Measurements from ENCODE around the gene LTB4R2.
A peak's percentile ranks its signal among the peaks of the same experiment; 100 is the strongest.

The LTB4R2 gene

GRCh38 chr14:24300326-24300980 lies 9.5 kb upstream of the LTB4R2 start:
- peaks cover 53% of the 10 kb centered on the region for H3K36me3 ChIP-seq (ENCODE audit: control insufficient read depth, insufficient read depth, low read length)
- peak overlapping the region; percentile 81 for H3K9ac ChIP-seq (ENCODE audit: low read length)
- peak overlapping the region; percentile 38; the same call in 1 of the 2 replicates for H3K27ac ChIP-seq (ENCODE audit: low read depth, low read length)
- H3K4me1 ChIP-seq (ENCODE audit: control insufficient read depth, insufficient read depth, low read length): peaks cover 14% of the 10 kb centered on the region
- H3K9me3 ChIP-seq (ENCODE audit: control insufficient read depth, insufficient read depth, low read depth, low read length): no peaks in the 10 kb centered on the region
- no peaks in the 10 kb centered on the region for H3K27me3 ChIP-seq (ENCODE audit: control insufficient read depth, insufficient read depth, low read length)
- H3K4me3 ChIP-seq (ENCODE audit: low read depth, low read length): peak overlapping the region; percentile 90

- Histone ChIP-seq H3K27me3 (ENCODE audit: control insufficient read depth, insufficient read depth, low read length) (no peaks in the 10 kb centered on the region), H3K36me3 (ENCODE audit: control insufficient read depth, insufficient read depth, low read length) (peaks cover 64% of the 10 kb centered on the region), H3K4me3 (ENCODE audit: low read depth, low read length) (no peak overlapping the region), H3K9me3 (ENCODE audit: control insufficient read depth, insufficient read depth, low read depth, low read length) (no peaks in the 10 kb centered on the region), H3K4me1 (ENCODE audit: control insufficient read depth, insufficient read depth, low read length) (peaks cover 9% of the 10 kb centered on the region; the same call in 1 of the 2 replicates), H3K27ac (ENCODE audit: low read depth, low read length) (no peak overlapping the region), H3K9ac (ENCODE audit: low read length) (no peak overlapping the region)
Observed at GRCh38 chr14:24304019-24304387, 5.9 kb upstream of the LTB4R2 start.

GRCh38 chr14:24307156-24307574 lies 2.8 kb upstream of the LTB4R2 start:
- H3K36me3 ChIP-seq (ENCODE audit: control insufficient read depth, insufficient read depth, low read length): peaks cover 75% of the 10 kb centered on the region
- peaks cover 6% of the 10 kb centered on the region for H3K4me1 ChIP-seq (ENCODE audit: control insufficient read depth, insufficient read depth, low read length)
- H3K27me3 ChIP-seq (ENCODE audit: control insufficient read depth, insufficient read depth, low read length): no peaks in the 10 kb centered on the region
- H3K9me3 ChIP-seq (ENCODE audit: control insufficient read depth, insufficient read depth, low read depth, low read length): no peaks in the 10 kb centered on the region
- no peak overlapping the region for H3K9ac ChIP-seq (ENCODE audit: low read length)
- no peak overlapping the region for H3K4me3 ChIP-seq (ENCODE audit: low read depth, low read length)
- no peak overlapping the region for H3K27ac ChIP-seq (ENCODE audit: low read depth, low read length)

DNA sequence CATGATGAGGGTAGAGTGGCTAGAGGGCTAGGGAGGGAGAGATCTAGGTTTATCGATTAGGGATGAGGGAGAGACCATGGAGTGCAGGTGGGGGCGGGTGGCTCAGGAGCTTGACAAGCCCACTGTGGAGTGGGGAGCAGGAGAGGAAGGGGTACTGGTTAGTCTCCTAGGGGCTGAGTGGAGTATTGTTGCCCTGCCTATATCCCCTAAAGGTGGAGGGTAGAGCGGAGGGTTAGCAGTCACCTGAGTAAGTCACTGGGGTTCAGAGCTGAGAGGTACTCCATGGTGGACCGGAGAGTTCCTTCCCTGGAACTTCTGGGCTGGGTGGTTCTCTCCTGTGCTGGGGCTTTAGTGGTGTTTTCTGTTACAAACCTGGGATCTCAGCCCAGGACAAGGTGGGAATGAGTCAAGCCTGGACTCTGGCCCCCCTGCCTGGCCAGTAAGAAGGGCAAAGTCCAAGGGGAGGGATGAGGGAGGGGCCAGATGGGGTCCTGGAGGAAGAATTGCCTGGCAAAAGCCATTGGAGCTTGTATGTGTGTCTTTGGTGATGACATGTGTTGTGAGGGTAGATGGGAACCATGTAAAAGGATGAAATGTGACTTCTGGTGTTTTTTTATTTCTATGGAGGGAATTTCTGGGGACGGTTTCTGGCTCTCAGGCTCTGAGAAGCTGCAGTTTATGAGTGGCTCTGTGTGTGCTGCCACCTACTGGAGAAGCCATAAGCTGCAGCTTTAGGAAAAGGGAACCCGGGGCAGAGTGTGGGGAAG lies 2.2 kb upstream of the LTB4R2 start, which contains the start of gene CIDEB:
CIDEB (minus strand) TSS at position 403 of the 767 bp plus-strand sequence; CDS start at position 284, 119 bp downstream.
- peaks cover 6% of the 10 kb centered on the region for H3K4me1 ChIP-seq (ENCODE audit: control insufficient read depth, insufficient read depth, low read length)
- no peak within 1 kb of the TSS for H3K9ac ChIP-seq (ENCODE audit: low read length)
- no peaks in the 10 kb centered on the region for H3K9me3 ChIP-seq (ENCODE audit: control insufficient read depth, insufficient read depth, low read depth, low read length)
- no peak within 1 kb of the TSS for H3K27ac ChIP-seq (ENCODE audit: low read depth, low read length)
- H3K4me3 ChIP-seq (ENCODE audit: low read depth, low read length): no peak within 1 kb of the TSS
- H3K27me3 ChIP-seq (ENCODE audit: control insufficient read depth, insufficient read depth, low read length): no peaks in the 10 kb centered on the region
- H3K36me3 ChIP-seq (ENCODE audit: control insufficient read depth, insufficient read depth, low read length): peaks cover 69% of the 10 kb centered on the region

DNA sequence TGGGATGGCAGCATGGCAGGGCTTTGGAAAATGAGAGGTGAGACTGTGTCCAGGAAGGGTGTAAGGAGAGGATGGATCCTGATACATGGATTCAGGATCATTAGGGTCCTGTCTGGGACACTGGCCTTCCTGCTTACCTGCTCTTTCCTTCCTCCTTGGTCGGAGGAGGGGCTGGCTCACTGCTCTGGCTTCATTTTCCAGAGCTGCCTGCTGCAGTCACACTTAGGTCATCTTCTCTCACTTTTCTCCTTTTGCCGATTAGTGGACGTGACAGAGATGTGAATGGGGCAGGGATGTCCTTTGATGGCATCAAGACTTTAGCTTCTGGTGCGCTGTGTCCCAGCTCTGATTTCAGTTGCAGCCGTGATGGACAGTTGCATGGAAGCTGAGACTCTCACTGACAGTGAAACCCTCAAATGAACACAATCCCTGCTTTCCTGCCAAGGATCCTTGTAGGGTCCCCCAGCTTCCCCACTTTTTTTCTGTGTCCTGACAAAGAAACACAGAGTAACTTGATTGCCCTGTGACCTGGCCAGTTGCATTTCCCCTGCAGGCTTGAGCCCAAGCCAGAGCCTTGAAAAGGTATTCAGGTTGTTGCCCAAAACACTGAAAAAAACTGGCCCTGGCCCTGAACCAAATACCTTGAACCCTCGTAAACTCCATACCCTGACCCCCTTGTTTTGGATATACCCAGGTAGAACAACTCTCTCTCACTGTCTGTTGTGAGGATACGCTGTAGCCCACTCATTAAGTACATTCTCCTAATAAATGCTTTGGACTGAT lies 1.4 kb upstream of the LTB4R2 start:
- H3K9me3 ChIP-seq (ENCODE audit: control insufficient read depth, insufficient read depth, low read depth, low read length): no peaks in the 10 kb centered on the region
- no peak overlapping the region for H3K27ac ChIP-seq (ENCODE audit: low read depth, low read length)
- peaks cover 61% of the 10 kb centered on the region for H3K36me3 ChIP-seq (ENCODE audit: control insufficient read depth, insufficient read depth, low read length)
- H3K27me3 ChIP-seq (ENCODE audit: control insufficient read depth, insufficient read depth, low read length): no peaks in the 10 kb centered on the region
- peaks cover 6% of the 10 kb centered on the region for H3K4me1 ChIP-seq (ENCODE audit: control insufficient read depth, insufficient read depth, low read length)
- H3K4me3 ChIP-seq (ENCODE audit: low read depth, low read length): no peak overlapping the region
- no peak overlapping the region for H3K9ac ChIP-seq (ENCODE audit: low read length)

GRCh38 chr14:24310265-24310645 lies 315 bp downstream of the LTB4R2 start:
- H3K9ac ChIP-seq (ENCODE audit: low read length): no peak overlapping the region
- H3K27me3 ChIP-seq (ENCODE audit: control insufficient read depth, insufficient read depth, low read length): no peaks in the 10 kb centered on the region
- no peaks in the 10 kb centered on the region for H3K9me3 ChIP-seq (ENCODE audit: control insufficient read depth, insufficient read depth, low read depth, low read length)
- H3K27ac ChIP-seq (ENCODE audit: low read depth, low read length): no peak overlapping the region
- peaks cover 6% of the 10 kb centered on the region for H3K4me1 ChIP-seq (ENCODE audit: control insufficient read depth, insufficient read depth, low read length)
- peaks cover 44% of the 10 kb centered on the region for H3K36me3 ChIP-seq (ENCODE audit: control insufficient read depth, insufficient read depth, low read length)
- peak overlapping the region; percentile 40; the same call in 1 of the 2 replicates for H3K4me3 ChIP-seq (ENCODE audit: low read depth, low read length)

DNA sequence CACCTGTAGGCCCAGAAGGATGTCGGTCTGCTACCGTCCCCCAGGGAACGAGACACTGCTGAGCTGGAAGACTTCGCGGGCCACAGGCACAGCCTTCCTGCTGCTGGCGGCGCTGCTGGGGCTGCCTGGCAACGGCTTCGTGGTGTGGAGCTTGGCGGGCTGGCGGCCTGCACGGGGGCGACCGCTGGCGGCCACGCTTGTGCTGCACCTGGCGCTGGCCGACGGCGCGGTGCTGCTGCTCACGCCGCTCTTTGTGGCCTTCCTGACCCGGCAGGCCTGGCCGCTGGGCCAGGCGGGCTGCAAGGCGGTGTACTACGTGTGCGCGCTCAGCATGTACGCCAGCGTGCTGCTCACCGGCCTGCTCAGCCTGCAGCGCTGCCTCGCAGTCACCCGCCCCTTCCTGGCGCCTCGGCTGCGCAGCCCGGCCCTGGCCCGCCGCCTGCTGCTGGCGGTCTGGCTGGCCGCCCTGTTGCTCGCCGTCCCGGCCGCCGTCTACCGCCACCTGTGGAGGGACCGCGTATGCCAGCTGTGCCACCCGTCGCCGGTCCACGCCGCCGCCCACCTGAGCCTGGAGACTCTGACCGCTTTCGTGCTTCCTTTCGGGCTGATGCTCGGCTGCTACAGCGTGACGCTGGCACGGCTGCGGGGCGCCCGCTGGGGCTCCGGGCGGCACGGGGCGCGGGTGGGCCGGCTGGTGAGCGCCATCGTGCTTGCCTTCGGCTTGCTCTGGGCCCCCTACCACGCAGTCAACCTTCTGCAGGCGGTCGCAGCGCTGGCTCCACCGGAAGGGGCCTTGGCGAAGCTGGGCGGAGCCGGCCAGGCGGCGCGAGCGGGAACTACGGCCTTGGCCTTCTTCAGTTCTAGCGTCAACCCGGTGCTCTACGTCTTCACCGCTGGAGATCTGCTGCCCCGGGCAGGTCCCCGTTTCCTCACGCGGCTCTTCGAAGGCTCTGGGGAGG lies 985 bp downstream of the LTB4R2 start, which contains the start of gene LTB4R:
LTB4R (plus strand) TSS at position 857 of the 959 bp plus-strand sequence. CDS start 4,150 bp downstream, outside the sequence.
- peak within 1 kb of the TSS; percentile 40; the same call in 1 of the 2 replicates for H3K4me3 ChIP-seq (ENCODE audit: low read depth, low read length)

GRCh38 chr14:24311837-24312615 lies 2.1 kb downstream of the LTB4R2 start:
- no peaks in the 10 kb centered on the region for H3K9me3 ChIP-seq (ENCODE audit: control insufficient read depth, insufficient read depth, low read depth, low read length)
- H3K4me1 ChIP-seq (ENCODE audit: control insufficient read depth, insufficient read depth, low read length): peaks cover 10% of the 10 kb centered on the region
- H3K9ac ChIP-seq (ENCODE audit: low read length): no peak overlapping the region
- no peak overlapping the region for H3K4me3 ChIP-seq (ENCODE audit: low read depth, low read length)
- peaks cover 26% of the 10 kb centered on the region for H3K36me3 ChIP-seq (ENCODE audit: control insufficient read depth, insufficient read depth, low read length)
- H3K27me3 ChIP-seq (ENCODE audit: control insufficient read depth, insufficient read depth, low read length): peaks cover 1% of the 10 kb centered on the region; the same call in 1 of the 2 replicates
- H3K27ac ChIP-seq (ENCODE audit: low read depth, low read length): no peak overlapping the region

More for the DNA sequence above, 985 bp downstream of the LTB4R2 start, which contains the start of gene LTB4R:
- Histone ChIP-seq H3K27me3 (ENCODE audit: control insufficient read depth, insufficient read depth, low read length) (no peaks in the 10 kb centered on the region), H3K9me3 (ENCODE audit: control insufficient read depth, insufficient read depth, low read depth, low read length) (no peaks in the 10 kb centered on the region), H3K4me1 (ENCODE audit: control insufficient read depth, insufficient read depth, low read length) (peaks cover 6% of the 10 kb centered on the region), H3K27ac (ENCODE audit: low read depth, low read length) (no peak within 1 kb of the TSS), H3K36me3 (ENCODE audit: control insufficient read depth, insufficient read depth, low read length) (peaks cover 37% of the 10 kb centered on the region), H3K9ac (ENCODE audit: low read length) (no peak within 1 kb of the TSS)

GRCh38 chr14:24312736-24313507 lies 3.0 kb downstream of the LTB4R2 start:
- Histone ChIP-seq H3K9me3 (ENCODE audit: control insufficient read depth, insufficient read depth, low read depth, low read length) (no peaks in the 10 kb centered on the region), H3K4me1 (ENCODE audit: control insufficient read depth, insufficient read depth, low read length) (peaks cover 9% of the 10 kb centered on the region), H3K27me3 (ENCODE audit: control insufficient read depth, insufficient read depth, low read length) (peaks cover 8% of the 10 kb centered on the region; the same call in 1 of the 2 replicates), H3K9ac (ENCODE audit: low read length) (no peak overlapping the region), H3K27ac (ENCODE audit: low read depth, low read length) (no peak overlapping the region), H3K4me3 (ENCODE audit: low read depth, low read length) (no peak overlapping the region), H3K36me3 (ENCODE audit: control insufficient read depth, insufficient read depth, low read length) (peaks cover 23% of the 10 kb centered on the region; the same call in 1 of the 2 replicates)
